Endothelial cell of umbilical vein (primary cell): ENCODE data around the gene LINC00632. TPM values are rescaled to one million over a fixed set of nuclear protein-coding genes. Genes with fewer than 3 reads are reported as not detected.

Experiments used
- BruUV-seq: library from RNA; stranded (reverse); fragments of 400-500 nt; replicated peaks from 2 replicates; lab custom pipeline; 2021; lab: Mats Ljungman, UMichigan
- CTCF ChIA-PET: fragments of 300-600, 350-600 bp; sonication (Branson Sonifier 250); formaldehyde crosslinking; loops from one replicate; lab custom pipeline; 2021; ENCODE audit warnings: antibody characterized with exemption, inconsistent platforms; lab: Charles Lee
- POLR2A ChIA-PET: fragments of 300-600, 350-600 bp; sonication (Branson Sonifier 250); formaldehyde crosslinking; loops from one replicate; lab custom pipeline; 2021; ENCODE audit warnings: antibody characterized with exemption, inconsistent platforms; lab: Charles Lee
- DNase-seq: peaks from one replicate; pipeline ENCODE4 v3.0.0-alpha.2; 2011; ENCODE audit warnings: low read depth, low spot score
- FAIRE-seq: peaks from 2 replicates; lab custom pipeline; 2011; peaks lifted over from hg19 to GRCh38; lab: Jason Lieb, UNC
- H2AFZ ChIP-seq: 2 replicates; pipeline ENCODE4 v1.6.0; 2012; ENCODE audit warnings: low read depth, low read length, control low read depth, inconsistent platforms
- H3K27ac ChIP-seq: 2 replicates; pipeline ENCODE4 v1.5.1; 2011; ENCODE audit warnings: low read depth, mild to moderate bottlenecking, control low read depth, low read length, moderate library complexity; ENCODE audit not compliant: insufficient read depth
- H3K27me3 ChIP-seq, 2 experiments: 2 replicates each; pipeline versions ENCODE4 v1.6.0 to v1.6.1; 2011; ENCODE audit warnings: low read length in 2 of 2, mixed read lengths in 1 of 2; ENCODE audit not compliant: control insufficient read depth in 2 of 2, insufficient read depth in 2 of 2
- H3K36me3 ChIP-seq, 2 experiments: 2 replicates in 1 of 2; 3 replicates in 1 of 2; pipeline ENCODE4 v1.5.1; 2011; ENCODE audit warnings: low read length in 2 of 2, mild to moderate bottlenecking in 1 of 2, moderate library complexity in 1 of 2; ENCODE audit not compliant: control insufficient read depth in 2 of 2, insufficient read depth in 2 of 2; ENCODE audit errors: extremely low read depth in 1 of 2
- H3K4me1 ChIP-seq: 3 replicates; pipeline ENCODE4 v1.5.1; 2011; ENCODE audit warnings: mild to moderate bottlenecking, low read length; ENCODE audit not compliant: control insufficient read depth, insufficient read depth; ENCODE audit errors: extremely low read depth
- H3K4me2 ChIP-seq: 2 replicates; pipeline ENCODE4 v1.6.1; 2011; ENCODE audit warnings: low read length, control low read depth, mixed read lengths; ENCODE audit not compliant: insufficient read depth
- H3K4me3 ChIP-seq, 3 experiments: fragments of 200-600 bp in 1 of 3; sonication (generic), shearing (Covaris generic) in 1 of 3; replicated peaks in 1 of 3; 2 replicates each; pipeline ENCODE4 v1.5.1; 2011 to 2016; ENCODE audit warnings: control low read depth in 3 of 3, low read length in 3 of 3, mild to moderate bottlenecking in 2 of 3, inconsistent platforms in 1 of 3, low read depth in 1 of 3, moderate library complexity in 1 of 3; ENCODE audit not compliant: insufficient read depth in 1 of 3
- H3K79me2 ChIP-seq: 2 replicates; pipeline ENCODE4 v1.6.0; 2012; ENCODE audit warnings: low read length, inconsistent platforms; ENCODE audit not compliant: control insufficient read depth, insufficient read depth
- H3K9ac ChIP-seq: replicated peaks from 2 replicates; pipeline ENCODE3; 2011; ENCODE audit warnings: low read length, control low read depth; ENCODE audit not compliant: insufficient read depth; ENCODE audit errors: extremely low read depth
- H3K9me1 ChIP-seq: replicated peaks from 3 replicates; pipeline ENCODE4 v1.6.0; 2011; ENCODE audit warnings: mild to moderate bottlenecking, low read length; ENCODE audit not compliant: control insufficient read depth, insufficient read depth; ENCODE audit errors: extremely low read depth
- H3K9me3 ChIP-seq: replicated peaks from 2 replicates; pipeline ENCODE4 v1.5.1; 2012; ENCODE audit warnings: low read length, inconsistent platforms; ENCODE audit not compliant: control insufficient read depth, insufficient read depth
- H4K20me1 ChIP-seq: replicated peaks from 2 replicates; pipeline ENCODE3; 2011; ENCODE audit warnings: mild to moderate bottlenecking, low read length; ENCODE audit not compliant: control insufficient read depth, insufficient read depth; ENCODE audit errors: extremely low read depth
- CTCF ChIP-seq, 2 donors: IDR thresholded peaks; 1 replicate in 1 of 2; 2 replicates in 1 of 2; pipeline ENCODE4 v1.5.1; 2011; ENCODE audit warnings: low read length in 2 of 2, mild to moderate bottlenecking in 2 of 2, moderate library complexity in 2 of 2, control low read depth in 1 of 2, inconsistent platforms in 1 of 2, low read depth in 1 of 2; ENCODE audit not compliant: insufficient read depth in 1 of 2; ENCODE audit errors: extremely low read depth in 1 of 2
- GATA2 ChIP-seq: IDR thresholded peaks from 2 replicates; pipeline ENCODE4 v1.7.0; 2011; ENCODE audit warnings: low read depth, mild to moderate bottlenecking, moderate library complexity, mixed read lengths, low read length; ENCODE audit not compliant: insufficient read length, insufficient read depth
- JUN ChIP-seq: IDR thresholded peaks from 2 replicates; pipeline ENCODE4 v1.6.1; 2011; ENCODE audit warnings: borderline replicate concordance, low read depth; ENCODE audit not compliant: insufficient read length, insufficient read depth
- MYC ChIP-seq: IDR thresholded peaks from one replicate; pipeline ENCODE4 v1.6.1; 2011; ENCODE audit warnings: mild to moderate bottlenecking, low read depth, low read length
- POLR2A ChIP-seq: IDR thresholded peaks from 2 replicates; pipeline ENCODE4 v1.6.1; 2012; ENCODE audit warnings: low read depth, mild to moderate bottlenecking, control low read depth, low read length
- dilution Hi-C: fragments of 300-500 bp; cut with MboI; formaldehyde crosslinking; loops from one replicate; pipeline ENCODE4 v1.15.0; 2019; ENCODE audit warnings: low sequenced_read_pairs; ENCODE audit not compliant: extremely low pct_ligation_motif_present
- intact Hi-C: fragments of 100-400 bp; cut with micrococcal nuclease; formaldehyde crosslinking; loops from one replicate; pipeline ENCODE4 v1.10.0; 2022
- polyA plus RNA-seq, 4 experiments: library from polyadenylated mRNA; depleted of rRNA in 3 of 4; stranded (reverse) in 3 of 4; unstranded in 1 of 4; fragments of >200 nt; gene quantifications; 2 replicates each; pipeline versions ENCODE4 v1.2.1 to v1.2.3, GENCODE V29; 2011 to 2012; ENCODE audit warnings: missing spikeins in 1 of 4
- total RNA-seq: library from RNA; stranded (reverse); gene quantifications from 2 replicates; pipeline ENCODE4 v1.2.3, GENCODE V29; 2021

The LINC00632 gene
- total and polyA plus RNA-seq, 2 donors (not counting 3 experiments of a cell fraction or from before 2014, with no cell fraction given), result 4.8 to 12.7 TPM

- no peak overlapping the region for H3K4me3 ChIP-seq
- FAIRE-seq (no peak), DNase-seq (no peak)
- no peaks in the 10 kb centered on the region for H3K79me2 ChIP-seq
- no peaks in the 10 kb centered on the region for H3K9me1 ChIP-seq
- H3K36me3 ChIP-seq, result no peaks in the 10 kb centered on the region
- H3K4me2 ChIP-seq, result no peak overlapping the region
- ChIA-PET CTCF (interaction anchor here (0.7 kb wide), 1 partner anchor 44 kb away, joined by 3 read pairs; no protein-coding TSS in a partner anchor), POLR2A (no interaction called here)
- H4K20me1 ChIP-seq, result no peaks in the 10 kb centered on the region
- H3K4me1 ChIP-seq, result no peaks in the 10 kb centered on the region
- intact Hi-C loops (no loop called here), dilution Hi-C loops (no loop called here)
- no peaks in the 10 kb centered on the region for H3K27me3 ChIP-seq
- H3K9ac ChIP-seq, result no peak overlapping the region
- no TSS peak for BruUV-seq
- no peak for TF ChIP-seq CTCF (IDR thresholded peaks at IDR 0.05; ENCODE audit: extremely low read depth in 1 of 2, insufficient read depth in 1 of 2, low read depth in 1 of 2, low read length in 2 of 2)
- TF ChIP-seq MYC, result no peak
- TF ChIP-seq JUN, result no peak
- TF ChIP-seq GATA2, result no peak
- H3K27ac ChIP-seq, result no peak overlapping the region
- H2AFZ ChIP-seq, result no peak overlapping the region
- no peaks in the 10 kb centered on the region for H3K9me3 ChIP-seq
Observed at GRCh38 chrX:140713174-140713539, 3.6 kb downstream of the LINC00632 start.

- Histone ChIP-seq H3K9me1 (no peaks in the 10 kb centered on the region), H3K9me3 (no peaks in the 10 kb centered on the region), H3K36me3 (no peaks in the 10 kb centered on the region), H4K20me1 (no peaks in the 10 kb centered on the region), H3K9ac (no peak overlapping the region), H3K27me3 (no peaks in the 10 kb centered on the region), H3K4me2 (no peak overlapping the region), H2AFZ (no peak overlapping the region), H3K4me1 (no peaks in the 10 kb centered on the region), H3K79me2 (no peaks in the 10 kb centered on the region), H3K27ac (no peak overlapping the region), H3K4me3 (no peak overlapping the region)
- ChIA-PET CTCF (no interaction called here), POLR2A (no interaction called here)
- FAIRE-seq, result no peak
- dilution Hi-C loops (no loop called here), intact Hi-C loops (no loop called here)
- DNase-seq, result no peak
- no TSS peak for BruUV-seq
- TF ChIP-seq POLR2A, result no peak
Observed at GRCh38 chrX:140715787-140716186, 6.2 kb downstream of the LINC00632 start.
